ENCODE data around the gene PARD6G. TPM values are rescaled to one million over a fixed set of nuclear protein-coding genes. Genes with fewer than 3 reads are reported as not detected.

PARD6G gene
- total and polyA plus RNA-seq, 9 of the 15 experiments (the other 6 are each of a cell fraction or from before 2014, with no cell fraction given) = 0.03 to 1.2 (median 0.26) TPM

DNA sequence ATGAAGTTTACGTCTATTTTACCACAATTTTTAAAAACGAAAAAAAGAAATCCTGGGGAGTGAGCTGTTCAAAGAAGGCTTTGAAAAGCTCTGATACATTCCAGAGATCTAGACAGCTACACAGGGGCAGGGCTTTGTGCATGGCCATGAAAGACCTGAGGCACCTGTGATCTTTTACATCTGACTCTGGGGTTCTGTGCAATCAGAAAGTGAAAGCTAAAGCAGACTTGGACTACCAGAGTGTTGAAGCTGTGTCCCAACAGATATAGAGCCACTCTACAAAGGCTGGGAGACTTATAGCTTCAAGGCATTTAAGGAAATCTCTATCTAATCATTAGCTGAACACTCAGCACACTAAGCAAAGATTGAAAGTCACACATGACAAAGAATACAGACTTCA is 34.1 kb downstream of the PARD6G start:
- ChIA-PET CTCF (ENCODE audit: low intra/inter-chr PET ratio) (no interaction called here), POLR2A (no interaction called here)
- in situ Hi-C loops (cut with MboI) (no loop called here), intact Hi-C loops (cut with micrococcal nuclease) (no loop called here)
- TF ChIP-seq SMAD1 (IDR thresholded peaks at IDR 0.05; ENCODE audit: low read depth, low read length, partially characterized antibody) (no peak), FOXM1 (IDR thresholded peaks at IDR 0.05; ENCODE audit: low read depth) (no peak), FOXM1 (CRISPR knock-in tag; IDR thresholded peaks at IDR 0.05; ENCODE audit: low read depth) (no peak), NR2C1 (IDR thresholded peaks at IDR 0.05) (no peak), NR2C1 (tag; IDR thresholded peaks at IDR 0.05) (no peak), PTBP1 (IDR thresholded peaks at IDR 0.05; ENCODE audit: low read depth, low read length) (no peak), MYNN (IDR thresholded peaks at IDR 0.05) (no peak), MYNN (CRISPR knock-in tag; IDR thresholded peaks at IDR 0.05) (no peak), ZNF253 (CRISPR knock-in tag; conservative IDR thresholded peaks at IDR 0.05) (no peak), RHOXF2B (CRISPR knock-in tag; conservative IDR thresholded peaks at IDR 0.05) (no peak), IRF2 (CRISPR knock-in tag; IDR thresholded peaks at IDR 0.05) (no peak)
- TF ChIP-seq, protein P1, sequence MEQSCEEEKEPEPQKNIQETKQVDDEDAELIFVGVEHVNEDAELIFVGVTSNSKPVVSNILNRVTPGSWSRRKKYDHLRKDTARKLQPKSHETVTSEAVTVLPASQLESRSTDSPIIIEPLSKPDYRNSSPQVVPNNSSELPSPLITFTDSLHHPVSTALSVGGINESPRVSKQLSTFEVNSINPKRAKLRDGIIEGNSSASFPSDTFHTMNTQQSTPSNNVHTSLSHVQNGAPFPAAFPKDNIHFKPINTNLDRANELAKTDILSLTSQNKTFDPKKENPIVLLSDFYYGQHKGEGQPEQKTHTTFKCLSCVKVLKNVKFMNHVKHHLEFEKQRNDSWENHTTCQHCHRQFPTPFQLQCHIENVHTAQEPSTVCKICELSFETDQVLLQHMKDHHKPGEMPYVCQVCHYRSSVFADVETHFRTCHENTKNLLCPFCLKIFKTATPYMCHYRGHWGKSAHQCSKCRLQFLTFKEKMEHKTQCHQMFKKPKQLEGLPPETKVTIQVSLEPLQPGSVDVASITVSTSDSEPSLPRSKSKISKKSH (CRISPR knock-in tag; IDR thresholded peaks at IDR 0.05) = no peak
- TF ChIP-seq, protein P2, sequence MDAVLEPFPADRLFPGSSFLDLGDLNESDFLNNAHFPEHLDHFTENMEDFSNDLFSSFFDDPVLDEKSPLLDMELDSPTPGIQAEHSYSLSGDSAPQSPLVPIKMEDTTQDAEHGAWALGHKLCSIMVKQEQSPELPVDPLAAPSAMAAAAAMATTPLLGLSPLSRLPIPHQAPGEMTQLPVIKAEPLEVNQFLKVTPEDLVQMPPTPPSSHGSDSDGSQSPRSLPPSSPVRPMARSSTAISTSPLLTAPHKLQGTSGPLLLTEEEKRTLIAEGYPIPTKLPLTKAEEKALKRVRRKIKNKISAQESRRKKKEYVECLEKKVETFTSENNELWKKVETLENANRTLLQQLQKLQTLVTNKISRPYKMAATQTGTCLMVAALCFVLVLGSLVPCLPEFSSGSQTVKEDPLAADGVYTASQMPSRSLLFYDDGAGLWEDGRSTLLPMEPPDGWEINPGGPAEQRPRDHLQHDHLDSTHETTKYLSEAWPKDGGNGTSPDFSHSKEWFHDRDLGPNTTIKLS (IDR thresholded peaks at IDR 0.05; ENCODE audit: borderline replicate concordance, low read depth) = no peak
- TF ChIP-seq, protein P3, sequence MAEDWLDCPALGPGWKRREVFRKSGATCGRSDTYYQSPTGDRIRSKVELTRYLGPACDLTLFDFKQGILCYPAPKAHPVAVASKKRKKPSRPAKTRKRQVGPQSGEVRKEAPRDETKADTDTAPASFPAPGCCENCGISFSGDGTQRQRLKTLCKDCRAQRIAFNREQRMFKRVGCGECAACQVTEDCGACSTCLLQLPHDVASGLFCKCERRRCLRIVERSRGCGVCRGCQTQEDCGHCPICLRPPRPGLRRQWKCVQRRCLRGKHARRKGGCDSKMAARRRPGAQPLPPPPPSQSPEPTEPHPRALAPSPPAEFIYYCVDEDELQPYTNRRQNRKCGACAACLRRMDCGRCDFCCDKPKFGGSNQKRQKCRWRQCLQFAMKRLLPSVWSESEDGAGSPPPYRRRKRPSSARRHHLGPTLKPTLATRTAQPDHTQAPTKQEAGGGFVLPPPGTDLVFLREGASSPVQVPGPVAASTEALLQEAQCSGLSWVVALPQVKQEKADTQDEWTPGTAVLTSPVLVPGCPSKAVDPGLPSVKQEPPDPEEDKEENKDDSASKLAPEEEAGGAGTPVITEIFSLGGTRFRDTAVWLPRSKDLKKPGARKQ (CRISPR knock-in tag; IDR thresholded peaks at IDR 0.05) = no peak
- TF ChIP-seq, protein P4, sequence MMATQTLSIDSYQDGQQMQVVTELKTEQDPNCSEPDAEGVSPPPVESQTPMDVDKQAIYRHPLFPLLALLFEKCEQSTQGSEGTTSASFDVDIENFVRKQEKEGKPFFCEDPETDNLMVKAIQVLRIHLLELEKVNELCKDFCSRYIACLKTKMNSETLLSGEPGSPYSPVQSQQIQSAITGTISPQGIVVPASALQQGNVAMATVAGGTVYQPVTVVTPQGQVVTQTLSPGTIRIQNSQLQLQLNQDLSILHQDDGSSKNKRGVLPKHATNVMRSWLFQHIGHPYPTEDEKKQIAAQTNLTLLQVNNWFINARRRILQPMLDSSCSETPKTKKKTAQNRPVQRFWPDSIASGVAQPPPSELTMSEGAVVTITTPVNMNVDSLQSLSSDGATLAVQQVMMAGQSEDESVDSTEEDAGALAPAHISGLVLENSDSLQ (IDR thresholded peaks at IDR 0.05) = no peak
- ATAC-seq (no peak), DNase-seq (ENCODE audit: extremely low read depth in 1 of 4, low spot score in 3 of 4) (no peak), FAIRE-seq (no peak)
- WGBS (ENCODE audit: insufficient coverage, low coverage, missing lambda C conversion rate) = 0% methylated on average over 2 of the region's 2 CpGs
- no peaks in the 10 kb centered on the region for H3K4me1 ChIP-seq (replicated peaks in 1 of 2; ENCODE audit: control insufficient read depth in 2 of 2, insufficient read depth in 2 of 2, low read length in 2 of 2)
- no TSS peak for BruUV-seq (replicated peaks)
- no peaks in the 10 kb centered on the region; a peak in 1 of 5 replicates for H3K27me3 ChIP-seq (ENCODE audit: control insufficient read depth in 2 of 2, insufficient read depth in 2 of 2, low read length in 2 of 2)
- no peak overlapping the region for H2AFZ ChIP-seq (ENCODE audit: low read depth, low read length)
- H3K4me3 ChIP-seq = no peak overlapping the region
- no peaks in the 10 kb centered on the region for H3K9me1 ChIP-seq (ENCODE audit: control insufficient read depth, insufficient read depth, low read length)
- no peak overlapping the region for H3K4me2 ChIP-seq (ENCODE audit: insufficient read depth, low read length)
- H3K79me2 ChIP-seq (ENCODE audit: control insufficient read depth, insufficient read depth, low read length) = no peaks in the 10 kb centered on the region
- H3K9me3 ChIP-seq (replicated peaks; ENCODE audit: control insufficient read depth, insufficient read depth, low read depth, low read length) = no peaks in the 10 kb centered on the region
- no peak overlapping the region for H3K9ac ChIP-seq (ENCODE audit: insufficient read depth in 1 of 2, low read depth in 2 of 2, low read length in 2 of 2)
- H4K20me1 ChIP-seq (replicated peaks; ENCODE audit: control insufficient read depth, insufficient read depth, low read length) = no peaks in the 10 kb centered on the region
- H3K36me3 ChIP-seq (ENCODE audit: control insufficient read depth, insufficient read depth, low read length) = no peaks in the 10 kb centered on the region
- no peak overlapping the region for H3K27ac ChIP-seq (ENCODE audit: extremely low read depth, low read depth, low read length)
